HCT116 (cell line): ENCODE data around the gene STOX2. TPM values are rescaled to one million over a fixed set of nuclear protein-coding genes. Genes with fewer than 3 reads are reported as not detected.

ENCODE experiments used
- ATAC-seq: fragments of 200-7000 bp; cut with Tn5 transposase; 2 replicates; pipeline ENCODE4 v1.9.1; 2020; ENCODE audit warnings: mild to moderate bottlenecking, moderate library complexity
- BruUV-seq: library from RNA; stranded (reverse); fragments of 400-500 nt; replicated peaks from 2 replicates; lab custom pipeline; 2021; lab: Mats Ljungman, UMichigan
- CTCF ChIA-PET: fragments of 300-600 bp; sonication (Branson Sonifier 250); formaldehyde crosslinking; loops from one replicate; lab custom pipeline; 2021; ENCODE audit warnings: antibody characterized with exemption; lab: Charles Lee
- POLR2A ChIA-PET: fragments of 300-600, 350-600 bp; sonication (Branson Sonifier 250); formaldehyde crosslinking; loops from one replicate; lab custom pipeline; 2021; ENCODE audit warnings: antibody characterized with exemption; lab: Charles Lee
- RAD21 ChIA-PET, 2 experiments: fragments of 300-600 bp; sonication (Branson Sonifier 250); formaldehyde crosslinking; loops; one replicate each; lab custom pipeline; 2023; ENCODE audit warnings: low total read pairs in 2 of 2; ENCODE audit not compliant: uncharacterized antibody in 2 of 2, unreplicated experiment in 2 of 2, low non-redundant PET in 1 of 2; lab: Charles Lee
- DNase-seq: peaks from one replicate; pipeline ENCODE4 v3.0.0-alpha.2; 2010; ENCODE audit warnings: low read depth, low spot score
- H2AFZ ChIP-seq: fragments of 200-600 bp; shearing (Covaris generic), sonication (generic); 2 replicates; pipeline ENCODE4 v1.6.1; 2017; ENCODE audit warnings: low read depth, mixed run types, mixed read lengths, antibody characterized with exemption, low read length; ENCODE audit not compliant: poor library complexity, severe bottlenecking
- H3K27ac ChIP-seq: 2 replicates; pipeline ENCODE4 v1.5.1; 2012; ENCODE audit warnings: low read depth, low read length
- H3K27me3 ChIP-seq: fragments of 200-600 bp; sonication (generic); 2 replicates; pipeline ENCODE4 v1.6.1; 2016; ENCODE audit warnings: mixed run types, low read length, mixed read lengths; ENCODE audit not compliant: insufficient read depth
- H3K36me3 ChIP-seq, 2 experiments: fragments of 200-500 bp in 1 of 2; fragments of 200-600 bp in 1 of 2; sonication (Bioruptor generic) in 1 of 2; sonication (generic) in 1 of 2; 2 replicates each; pipeline versions ENCODE4 v1.5.1 to v1.6.1; 2014 to 2016; ENCODE audit warnings: low read length in 2 of 2, inconsistent platforms in 1 of 2, mixed read lengths in 1 of 2, mixed run types in 1 of 2; ENCODE audit not compliant: insufficient read depth in 2 of 2, control insufficient read depth in 1 of 2
- H3K4me1 ChIP-seq, 2 experiments: fragments of 200-600 bp in 1 of 2; sonication (generic) in 1 of 2; 2 replicates each; pipeline versions ENCODE4 v1.5.1 to v1.6.1; 2012 to 2017; ENCODE audit warnings: low read length in 2 of 2, inconsistent platforms in 1 of 2, mild to moderate bottlenecking in 1 of 2, mixed read lengths in 1 of 2, mixed run types in 1 of 2, moderate library complexity in 1 of 2; ENCODE audit not compliant: insufficient read depth in 2 of 2, control insufficient read depth in 1 of 2
- H3K4me2 ChIP-seq: fragments of 200-600 bp; sonication (generic); 2 replicates; pipeline ENCODE4 v1.6.1; 2017; ENCODE audit warnings: mixed run types, low read length, mixed read lengths
- H3K4me3 ChIP-seq, 2 experiments: fragments of 200-600 bp in 1 of 2; sonication (generic) in 1 of 2; replicated peaks in 1 of 2; 2 replicates each; pipeline ENCODE4 v1.5.1; 2011 to 2016; ENCODE audit warnings: low read length in 2 of 2, control low read depth in 1 of 2, low read depth in 1 of 2, mild to moderate bottlenecking in 1 of 2, mixed read lengths in 1 of 2, mixed run types in 1 of 2
- H3K79me2 ChIP-seq: fragments of 200-600 bp; sonication (generic); 2 replicates; pipeline ENCODE4 v1.6.1; 2017; ENCODE audit warnings: mild to moderate bottlenecking, mixed run types, low read length, moderate library complexity, mixed read lengths; ENCODE audit not compliant: insufficient read depth
- H3K9ac ChIP-seq: fragments of 200-600 bp; sonication (generic); 2 replicates; pipeline ENCODE4 v1.6.1; 2016; ENCODE audit warnings: low read length, mixed read lengths
- H3K9me2 ChIP-seq: fragments of 200-600 bp; sonication (generic), shearing (Covaris generic); 2 replicates; pipeline ENCODE4 v1.6.1; 2017; ENCODE audit warnings: mixed run types, mild to moderate bottlenecking, moderate library complexity; ENCODE audit not compliant: insufficient read depth
- H3K9me3 ChIP-seq, 2 experiments: fragments of 200-500 bp in 1 of 2; fragments of 200-600 bp in 1 of 2; sonication (Bioruptor generic) in 1 of 2; sonication (generic) in 1 of 2; 2 replicates each; pipeline ENCODE4 v1.6.1; 2014 to 2017; ENCODE audit warnings: low read length in 2 of 2, mixed read lengths in 2 of 2, inconsistent platforms in 1 of 2, low read depth in 1 of 2, mild to moderate bottlenecking in 1 of 2, mixed run types in 1 of 2, moderate library complexity in 1 of 2; ENCODE audit not compliant: control insufficient read depth in 1 of 2, insufficient read depth in 1 of 2
- H4K20me1 ChIP-seq: fragments of 200-600 bp; sonication (generic), shearing (Covaris generic); 2 replicates; pipeline ENCODE4 v1.6.1; 2017; ENCODE audit warnings: mixed run types, mild to moderate bottlenecking, moderate library complexity; ENCODE audit not compliant: insufficient read depth
- CEBPB ChIP-seq: IDR thresholded peaks from 2 replicates; pipeline ENCODE4 v1.6.1; 2012; ENCODE audit warnings: low read depth
- EGR1 ChIP-seq: IDR thresholded peaks from 2 replicates; pipeline ENCODE4 v1.6.1; 2012; ENCODE audit warnings: low read depth
- EZH2 ChIP-seq: fragments of 200-600 bp; sonication (generic); IDR thresholded peaks from 2 replicates; pipeline ENCODE4 v1.6.1; 2017; ENCODE audit warnings: antibody characterized with exemption, mixed run types
- FOSL1 ChIP-seq: IDR thresholded peaks from 2 replicates; pipeline ENCODE4 v1.6.1; 2012; ENCODE audit warnings: low read depth
- MAX ChIP-seq: IDR thresholded peaks from 2 replicates; pipeline ENCODE4 v1.6.1; 2012
- REST ChIP-seq: IDR thresholded peaks from 2 replicates; pipeline ENCODE4 v1.6.1; 2012; ENCODE audit warnings: low read depth
- SRF ChIP-seq: IDR thresholded peaks from 2 replicates; pipeline ENCODE4 v1.6.1; 2012; ENCODE audit warnings: low read depth
- intact Hi-C: fragments of 100-400 bp; cut with micrococcal nuclease; formaldehyde crosslinking; loops from 2 replicates; pipeline ENCODE4 v1.10.0; 2022
- total RNA-seq: library from RNA; stranded (reverse); gene quantifications from one replicate; pipeline ENCODE4 v1.2.1, GENCODE V29; 2021; ENCODE audit not compliant: unreplicated experiment

Gene STOX2
- total RNA-seq, 1 experiment from 2014 or later: 6.3 TPM

- no TSS peak for BruUV-seq
Observed at GRCh38 chr4:184010696-184011095, 105.6 kb downstream of the STOX2 start.

More at GRCh38 chr4:184010696-184011095, 105.6 kb downstream of the STOX2 start:
- Histone ChIP-seq H3K4me3 (no peak overlapping the region), H4K20me1 (no peaks in the 10 kb centered on the region), H3K9me2 (no peaks in the 10 kb centered on the region), H2AFZ (no peak overlapping the region), H3K9me3 (no peaks in the 10 kb centered on the region), H3K4me1 (no peaks in the 10 kb centered on the region), H3K36me3 (no peaks in the 10 kb centered on the region), H3K9ac (no peak overlapping the region), H3K4me2 (no peak overlapping the region), H3K27ac (no peak overlapping the region), H3K79me2 (no peaks in the 10 kb centered on the region), H3K27me3 (no peaks in the 10 kb centered on the region)
- no peak for ATAC-seq
- DNase-seq: no peak
- intact Hi-C loops: no loop called here
- ChIA-PET RAD21 (no interaction called here), POLR2A (no interaction called here), CTCF (no interaction called here)
- TF ChIP-seq MAX (no peak), EGR1 (no peak), CEBPB (no peak), REST (no peak), SRF (no peak), EZH2 (no peak), FOSL1 (no peak)
